ENCODE data around the gene SIMC1.

SIMC1 gene

DNA sequence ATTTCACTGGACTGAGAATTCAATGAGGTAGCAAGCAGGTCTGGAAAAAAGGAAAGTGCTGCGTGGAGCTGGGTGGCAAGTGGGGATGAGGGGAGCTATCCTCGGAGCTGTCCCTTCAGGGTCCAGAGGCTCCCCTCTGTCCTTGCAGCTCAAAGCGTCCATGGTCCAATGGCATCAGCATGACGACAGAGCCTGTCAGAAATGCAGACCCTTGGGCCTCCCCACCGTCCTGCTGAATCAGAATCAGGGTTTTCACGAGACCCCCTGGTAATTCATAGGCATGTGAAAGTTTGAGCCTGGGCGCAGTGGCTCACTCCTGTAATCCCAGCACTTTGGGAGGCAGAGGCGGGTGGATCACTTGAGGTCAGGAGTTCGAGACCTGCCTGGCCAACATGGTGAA is 155.9 kb downstream of the SIMC1 start:
- TF ChIP-seq, protein P1, sequence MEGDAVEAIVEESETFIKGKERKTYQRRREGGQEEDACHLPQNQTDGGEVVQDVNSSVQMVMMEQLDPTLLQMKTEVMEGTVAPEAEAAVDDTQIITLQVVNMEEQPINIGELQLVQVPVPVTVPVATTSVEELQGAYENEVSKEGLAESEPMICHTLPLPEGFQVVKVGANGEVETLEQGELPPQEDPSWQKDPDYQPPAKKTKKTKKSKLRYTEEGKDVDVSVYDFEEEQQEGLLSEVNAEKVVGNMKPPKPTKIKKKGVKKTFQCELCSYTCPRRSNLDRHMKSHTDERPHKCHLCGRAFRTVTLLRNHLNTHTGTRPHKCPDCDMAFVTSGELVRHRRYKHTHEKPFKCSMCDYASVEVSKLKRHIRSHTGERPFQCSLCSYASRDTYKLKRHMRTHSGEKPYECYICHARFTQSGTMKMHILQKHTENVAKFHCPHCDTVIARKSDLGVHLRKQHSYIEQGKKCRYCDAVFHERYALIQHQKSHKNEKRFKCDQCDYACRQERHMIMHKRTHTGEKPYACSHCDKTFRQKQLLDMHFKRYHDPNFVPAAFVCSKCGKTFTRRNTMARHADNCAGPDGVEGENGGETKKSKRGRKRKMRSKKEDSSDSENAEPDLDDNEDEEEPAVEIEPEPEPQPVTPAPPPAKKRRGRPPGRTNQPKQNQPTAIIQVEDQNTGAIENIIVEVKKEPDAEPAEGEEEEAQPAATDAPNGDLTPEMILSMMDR (IDR thresholded peaks at IDR 0.05; ENCODE audit: control insufficient read depth, insufficient read depth, low read depth, low read length, missing control alignments) = no peak
- no peak overlapping the region for H3K4me3 ChIP-seq (ENCODE audit: control insufficient read depth, low read depth, low read length)
- DNase-seq (ENCODE audit: low read depth) = no peak

DNA sequence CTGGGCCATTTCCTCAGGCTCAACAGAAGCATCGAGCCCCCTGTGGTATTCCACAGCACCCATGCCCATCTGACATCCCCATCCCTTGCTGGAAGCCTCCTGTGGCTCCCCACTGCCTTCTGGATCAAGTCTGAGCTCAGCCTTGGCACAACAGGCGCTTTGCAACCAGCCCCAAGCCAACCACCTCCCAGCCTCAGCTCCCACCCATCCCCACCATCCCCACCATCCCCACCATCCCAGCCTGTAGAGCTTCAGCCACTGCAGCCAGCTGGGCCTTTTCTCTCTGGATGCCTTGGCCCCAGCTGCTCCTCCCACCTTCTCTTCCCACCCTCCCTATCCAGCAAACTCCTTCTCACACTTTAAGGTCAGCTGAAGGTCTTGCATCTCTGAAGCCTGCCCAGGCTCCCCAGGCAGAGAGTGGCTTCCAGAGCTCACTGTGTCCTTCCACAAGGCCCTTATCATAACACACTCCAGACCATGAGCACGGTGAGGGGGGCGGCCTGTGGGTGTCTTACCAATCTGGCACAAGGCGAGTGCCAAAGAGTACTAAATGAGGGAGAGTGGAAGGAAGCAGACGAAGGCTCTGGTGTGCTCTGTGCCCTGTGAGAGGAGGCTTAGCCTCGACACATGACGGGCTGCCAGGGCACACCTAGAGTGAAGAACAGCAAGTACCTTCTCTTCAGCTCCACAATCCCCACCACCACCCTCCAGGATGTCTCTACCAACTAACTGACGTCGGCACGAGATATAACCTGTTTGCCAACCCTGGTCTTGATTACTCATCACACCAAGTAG is 156.9 kb downstream of the SIMC1 start:
- no peak overlapping the region for H3K4me3 ChIP-seq (ENCODE audit: control insufficient read depth, low read depth, low read length)

More for the DNA sequence above, 156.9 kb downstream of the SIMC1 start:
- TF ChIP-seq, protein P1 (IDR thresholded peaks at IDR 0.05; ENCODE audit: control insufficient read depth, insufficient read depth, low read depth, low read length, missing control alignments) = no peak
- no peak for DNase-seq (ENCODE audit: low read depth)
